LNCaP clone FGC (cell line): Measurements from ENCODE around the gene MBTPS1.

Experiments used
- DNase-seq: peaks from one replicate; pipeline ENCODE4 v3.0.0-alpha.2; 2011; ENCODE audit warnings: low read depth
- H3K4me3 ChIP-seq: 2 replicates; pipeline ENCODE4 v1.5.1; 2011; ENCODE audit warnings: mild to moderate bottlenecking, low read depth, low read length, control low read depth
- TF ChIP-seq, protein P1 (sequence below): IDR thresholded peaks from 2 replicates; pipeline ENCODE4 v1.5.1; 2012; ENCODE audit warnings: mild to moderate bottlenecking; ENCODE audit not compliant: control insufficient read depth, insufficient read depth; ENCODE audit errors: extremely low read depth

The MBTPS1 gene

DNA sequence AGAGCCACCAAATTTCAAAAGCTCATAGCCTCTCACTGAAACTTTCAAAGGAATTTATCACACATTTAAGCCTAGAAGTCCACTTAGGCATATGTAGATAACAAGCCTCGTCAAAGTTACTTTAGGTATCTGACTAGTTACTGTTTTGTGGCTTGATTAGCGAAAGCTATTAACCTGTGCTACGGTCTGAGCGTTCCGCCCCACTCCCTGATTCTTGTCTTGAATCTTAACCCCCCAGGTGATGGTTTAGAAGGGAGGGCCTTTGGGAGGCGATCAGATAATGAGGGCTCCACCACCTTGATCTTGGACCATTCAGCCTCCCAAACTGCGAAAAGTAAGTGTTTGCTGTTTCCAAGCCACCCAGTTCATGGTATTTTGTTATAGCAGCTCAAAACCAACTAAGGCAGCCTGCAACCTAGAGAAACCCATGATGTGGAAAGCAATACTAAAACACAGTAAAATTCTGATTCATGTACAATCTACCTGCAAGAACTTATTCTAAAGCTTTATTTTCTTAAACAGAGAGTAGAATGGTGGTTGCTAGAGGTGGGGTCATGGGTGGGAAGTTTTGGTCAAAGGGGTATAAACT lies 21.1 kb upstream of the MBTPS1 start:
- H3K4me3 ChIP-seq = no peak overlapping the region
- DNase-seq = no peak
- TF ChIP-seq, protein P1, sequence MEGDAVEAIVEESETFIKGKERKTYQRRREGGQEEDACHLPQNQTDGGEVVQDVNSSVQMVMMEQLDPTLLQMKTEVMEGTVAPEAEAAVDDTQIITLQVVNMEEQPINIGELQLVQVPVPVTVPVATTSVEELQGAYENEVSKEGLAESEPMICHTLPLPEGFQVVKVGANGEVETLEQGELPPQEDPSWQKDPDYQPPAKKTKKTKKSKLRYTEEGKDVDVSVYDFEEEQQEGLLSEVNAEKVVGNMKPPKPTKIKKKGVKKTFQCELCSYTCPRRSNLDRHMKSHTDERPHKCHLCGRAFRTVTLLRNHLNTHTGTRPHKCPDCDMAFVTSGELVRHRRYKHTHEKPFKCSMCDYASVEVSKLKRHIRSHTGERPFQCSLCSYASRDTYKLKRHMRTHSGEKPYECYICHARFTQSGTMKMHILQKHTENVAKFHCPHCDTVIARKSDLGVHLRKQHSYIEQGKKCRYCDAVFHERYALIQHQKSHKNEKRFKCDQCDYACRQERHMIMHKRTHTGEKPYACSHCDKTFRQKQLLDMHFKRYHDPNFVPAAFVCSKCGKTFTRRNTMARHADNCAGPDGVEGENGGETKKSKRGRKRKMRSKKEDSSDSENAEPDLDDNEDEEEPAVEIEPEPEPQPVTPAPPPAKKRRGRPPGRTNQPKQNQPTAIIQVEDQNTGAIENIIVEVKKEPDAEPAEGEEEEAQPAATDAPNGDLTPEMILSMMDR = no peak

DNA sequence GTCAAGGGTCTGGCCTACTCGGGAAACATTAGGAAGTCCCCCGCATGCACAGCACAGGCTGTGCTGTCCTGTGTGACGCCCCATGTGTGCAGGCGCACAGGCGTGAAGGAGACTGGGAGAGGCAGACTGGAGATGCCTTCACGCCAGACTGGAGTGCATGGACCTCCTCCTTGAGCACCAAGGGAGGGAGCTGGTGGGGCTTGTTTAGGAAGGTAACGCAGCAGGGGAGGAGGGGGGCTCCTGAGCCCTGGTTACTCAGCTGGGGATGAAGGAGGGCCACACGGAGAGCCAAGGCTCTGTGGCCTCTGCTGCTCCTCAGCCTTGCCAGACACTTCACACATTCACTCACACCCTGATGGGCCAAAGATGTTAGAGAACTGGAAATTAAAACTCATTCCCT lies 20.5 kb upstream of the MBTPS1 start:
- TF ChIP-seq, protein P1 = no peak
- no peak for DNase-seq
- H3K4me3 ChIP-seq = no peak overlapping the region

DNA sequence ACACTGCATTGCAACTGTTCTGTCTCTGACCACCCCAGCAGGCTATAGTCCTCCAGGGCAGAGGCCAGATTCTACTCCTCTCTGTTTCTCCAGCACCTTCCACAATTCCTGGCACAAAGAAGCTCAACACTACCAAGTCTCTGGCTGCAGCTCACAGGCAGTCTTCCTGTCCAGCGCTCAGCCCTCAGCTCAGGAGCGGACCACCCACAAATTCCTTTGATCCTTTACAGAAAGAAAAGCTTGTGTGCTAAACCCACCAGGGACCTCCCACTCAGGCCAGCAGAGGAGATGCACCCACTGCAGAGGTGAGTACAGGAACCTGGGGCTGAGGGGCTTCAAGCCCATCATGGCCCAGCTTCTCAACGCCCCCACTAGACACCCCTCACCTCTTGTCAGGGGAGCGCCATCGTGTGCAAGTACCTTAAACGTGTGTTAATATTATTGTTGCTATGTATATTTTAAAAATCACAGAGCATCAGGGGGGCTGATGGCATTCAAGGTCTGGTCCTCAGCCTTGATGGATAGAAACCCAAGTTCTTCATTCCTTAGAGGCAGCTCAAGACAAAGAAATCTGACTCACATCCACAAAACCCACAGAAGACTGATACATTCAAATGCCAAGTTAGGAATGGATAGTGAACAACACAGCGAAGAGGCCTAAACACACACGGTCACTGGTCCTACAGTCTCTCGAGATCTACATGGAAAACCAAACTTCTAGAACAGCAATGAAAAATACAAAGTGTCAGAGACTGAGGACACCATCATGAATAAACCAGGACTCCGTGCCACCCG lies 19.8 kb upstream of the MBTPS1 start:
- TF ChIP-seq, protein P1 = no peak
- DNase-seq = no peak
- no peak overlapping the region for H3K4me3 ChIP-seq

DNA sequence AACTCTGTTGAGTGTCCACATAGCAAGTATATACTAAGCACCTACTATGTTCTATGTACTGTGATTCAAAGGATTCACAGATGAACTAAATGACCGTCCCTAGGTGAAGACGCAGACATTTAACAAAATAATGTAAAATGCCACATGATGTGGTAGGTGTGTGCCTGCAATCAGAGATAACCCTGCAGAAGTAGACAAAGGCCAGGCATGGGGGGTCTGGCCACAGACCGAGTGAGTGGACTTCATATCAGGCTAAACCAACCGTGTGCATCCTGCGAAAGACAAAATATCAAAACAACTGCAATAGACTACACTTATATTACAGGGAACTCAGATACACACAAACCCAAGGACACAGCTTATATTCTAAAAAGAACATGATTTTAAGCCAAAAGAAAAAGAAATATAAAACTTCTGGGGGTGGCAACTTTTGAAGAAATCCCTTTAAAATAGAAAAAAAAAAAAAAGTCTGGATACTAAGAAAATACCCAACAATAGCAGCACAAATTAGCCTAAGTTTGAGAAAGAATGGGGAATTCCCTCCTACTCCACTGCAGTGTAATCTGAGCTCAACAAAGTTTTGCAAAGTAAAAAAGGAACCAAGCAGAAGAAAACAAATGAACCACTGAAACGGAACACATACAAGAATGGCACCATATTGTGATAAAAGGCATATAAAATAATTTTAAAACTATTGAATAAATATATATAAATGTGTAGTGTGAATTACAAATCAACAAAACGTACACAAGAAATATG lies 16.0 kb upstream of the MBTPS1 start:
- TF ChIP-seq, protein P1 = no peak
- DNase-seq = no peak
- no peak overlapping the region for H3K4me3 ChIP-seq

DNA sequence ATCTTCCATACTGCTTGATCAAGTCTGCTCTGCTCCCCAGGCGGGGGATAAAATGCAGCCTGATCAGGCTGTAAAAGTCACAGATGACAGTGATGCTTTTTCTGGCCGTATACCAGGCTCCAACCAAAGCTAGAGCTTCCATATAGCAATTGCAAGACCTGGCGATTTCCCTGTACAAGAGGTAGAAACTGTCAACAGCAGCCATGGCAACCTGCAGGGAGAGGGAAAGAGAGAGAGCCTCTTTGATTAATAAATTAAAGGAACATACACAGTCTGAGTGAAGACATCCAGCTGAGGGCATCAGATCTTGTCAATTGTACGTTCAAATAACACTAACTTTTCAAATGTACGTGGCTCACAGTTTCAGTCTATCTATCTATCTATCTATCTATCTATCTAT lies 14.4 kb upstream of the MBTPS1 start:
- TF ChIP-seq, protein P1 = no peak
- DNase-seq = no peak
- no peak overlapping the region for H3K4me3 ChIP-seq

DNA sequence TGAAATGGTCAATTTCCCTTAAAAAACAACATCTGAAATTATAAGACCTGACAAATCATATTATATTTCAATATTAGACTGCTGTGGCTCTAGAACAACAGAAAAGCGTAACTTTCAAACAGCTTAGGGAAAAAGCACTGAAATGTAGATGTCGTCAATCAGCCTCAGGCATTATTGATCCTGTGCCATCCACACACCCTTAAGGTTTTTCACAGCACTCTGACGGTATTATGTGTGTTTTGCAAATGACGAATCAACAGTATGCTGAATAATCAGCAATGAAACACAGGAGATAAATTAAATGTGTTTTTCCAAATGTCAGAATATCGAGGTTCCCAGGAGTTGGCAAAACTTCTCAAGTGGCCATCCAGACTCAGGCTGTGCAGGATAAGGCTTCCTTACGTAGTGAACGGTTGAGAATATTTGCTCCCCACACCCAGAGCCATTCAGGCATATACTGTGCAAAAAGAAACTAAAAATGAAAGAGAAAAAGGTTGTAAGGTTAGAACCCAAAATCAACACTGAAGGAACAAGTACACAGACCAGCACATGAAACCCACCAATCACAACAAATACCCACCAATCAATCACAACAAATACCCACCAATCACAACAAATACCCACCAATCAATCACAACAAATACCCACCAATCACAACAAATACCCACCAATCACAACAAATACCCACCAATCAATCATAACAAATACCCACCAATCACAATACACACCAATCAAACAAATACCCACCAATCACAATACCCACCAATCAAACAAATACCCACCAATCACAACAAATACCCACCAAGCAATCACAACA lies 7.7 kb upstream of the MBTPS1 start:
- TF ChIP-seq, protein P1 = no peak
- DNase-seq = no peak
- H3K4me3 ChIP-seq = no peak overlapping the region
